K562 (cell line): ENCODE results near the gene CYBB. TPM values are rescaled to one million over a fixed set of nuclear protein-coding genes. Genes with fewer than 3 reads are reported as not detected.

ENCODE experiments used
- GATAD2B ChIP-seq: fragments of 450-650 bp; IDR thresholded peaks from 2 replicates; pipeline ENCODE4 v1.6.1; 2017; ENCODE audit warnings: mild to moderate bottlenecking, borderline replicate concordance
- KHSRP ChIP-seq: fragments of 450-650 bp; IDR thresholded peaks from 2 replicates; pipeline ENCODE4 v1.6.1; 2017
- NR1H2 ChIP-seq: sonication (generic); formaldehyde crosslinking; IDR thresholded peaks from 2 replicates; pipeline ENCODE4 v1.4.0; 2020; ENCODE audit warnings: mild to moderate bottlenecking, missing genetic modification reagents
- SIX5 ChIP-seq, 2 experiments: IDR thresholded peaks; 2 replicates each; pipeline ENCODE4 v1.6.1; 2011; ENCODE audit warnings: low read length in 2 of 2, borderline replicate concordance in 1 of 2, low read depth in 1 of 2, mild to moderate bottlenecking in 1 of 2, moderate library complexity in 1 of 2; ENCODE audit not compliant: insufficient read depth in 1 of 2
- polyA plus RNA-seq, 8 experiments: library from polyadenylated mRNA; depleted of rRNA in 4 of 8; stranded (reverse) in 5 of 8; unstranded in 3 of 8; fragments of >200 nt; fragmentation: Nextera tagmentation in 2 of 8; fragmentation: Illumina TruSeq in 1 of 8; extraction: Ambion mirVana in 2 of 8; extraction: Trizol in 1 of 8; gene quantifications; 2 replicates each; pipeline versions ENCODE4 v1.2.1 to v1.2.3, GENCODE V29; 2011 to 2014; ENCODE audit warnings: inconsistent platforms in 1 of 8, missing spikeins in 1 of 8
- total RNA-seq, 7 experiments: library from RNA; depleted of rRNA in 6 of 7; stranded (reverse); fragments of >200 nt in 6 of 7; fragmentation: Illumina TruSeq in 2 of 7; extraction: Trizol in 2 of 7; gene quantifications; 2 replicates each; pipeline versions ENCODE4 v1.2.1 to v1.2.3, GENCODE V29; 2011 to 2021; ENCODE audit warnings: low replicate concordance in 1 of 7
- TF ChIP-seq, protein P1 (sequence below): fragments of 450-650 bp; IDR thresholded peaks from 2 replicates; pipeline ENCODE4 v1.6.1; 2016; ENCODE audit warnings: mild to moderate bottlenecking, moderate library complexity

Gene CYBB
- total and polyA plus RNA-seq, 9 of the 15 experiments (the other 6 are each of a cell fraction or from before 2014, with no cell fraction given): 0.25 to 1.3 (median 0.74) TPM

DNA sequence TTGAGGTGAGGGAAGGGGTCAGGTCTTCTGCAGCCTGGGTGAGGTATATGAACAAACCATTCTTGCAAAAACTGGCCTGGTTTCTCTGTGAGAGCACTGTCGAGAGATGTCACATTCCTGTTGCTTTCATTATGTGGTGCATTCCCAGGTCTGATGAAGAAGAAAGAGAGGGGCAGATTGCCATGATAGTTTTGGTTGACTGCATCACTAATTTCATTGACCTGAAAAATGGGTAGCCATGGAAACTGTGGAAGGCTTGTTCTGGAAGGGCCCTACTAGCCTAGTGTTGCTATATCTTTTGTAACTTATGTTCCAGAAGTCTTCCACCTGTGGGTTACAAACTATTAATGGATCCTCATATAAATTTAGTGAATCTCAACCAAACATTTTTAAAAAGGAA lies 32.9 kb upstream of the CYBB start (continued):
- TF ChIP-seq, protein P1, sequence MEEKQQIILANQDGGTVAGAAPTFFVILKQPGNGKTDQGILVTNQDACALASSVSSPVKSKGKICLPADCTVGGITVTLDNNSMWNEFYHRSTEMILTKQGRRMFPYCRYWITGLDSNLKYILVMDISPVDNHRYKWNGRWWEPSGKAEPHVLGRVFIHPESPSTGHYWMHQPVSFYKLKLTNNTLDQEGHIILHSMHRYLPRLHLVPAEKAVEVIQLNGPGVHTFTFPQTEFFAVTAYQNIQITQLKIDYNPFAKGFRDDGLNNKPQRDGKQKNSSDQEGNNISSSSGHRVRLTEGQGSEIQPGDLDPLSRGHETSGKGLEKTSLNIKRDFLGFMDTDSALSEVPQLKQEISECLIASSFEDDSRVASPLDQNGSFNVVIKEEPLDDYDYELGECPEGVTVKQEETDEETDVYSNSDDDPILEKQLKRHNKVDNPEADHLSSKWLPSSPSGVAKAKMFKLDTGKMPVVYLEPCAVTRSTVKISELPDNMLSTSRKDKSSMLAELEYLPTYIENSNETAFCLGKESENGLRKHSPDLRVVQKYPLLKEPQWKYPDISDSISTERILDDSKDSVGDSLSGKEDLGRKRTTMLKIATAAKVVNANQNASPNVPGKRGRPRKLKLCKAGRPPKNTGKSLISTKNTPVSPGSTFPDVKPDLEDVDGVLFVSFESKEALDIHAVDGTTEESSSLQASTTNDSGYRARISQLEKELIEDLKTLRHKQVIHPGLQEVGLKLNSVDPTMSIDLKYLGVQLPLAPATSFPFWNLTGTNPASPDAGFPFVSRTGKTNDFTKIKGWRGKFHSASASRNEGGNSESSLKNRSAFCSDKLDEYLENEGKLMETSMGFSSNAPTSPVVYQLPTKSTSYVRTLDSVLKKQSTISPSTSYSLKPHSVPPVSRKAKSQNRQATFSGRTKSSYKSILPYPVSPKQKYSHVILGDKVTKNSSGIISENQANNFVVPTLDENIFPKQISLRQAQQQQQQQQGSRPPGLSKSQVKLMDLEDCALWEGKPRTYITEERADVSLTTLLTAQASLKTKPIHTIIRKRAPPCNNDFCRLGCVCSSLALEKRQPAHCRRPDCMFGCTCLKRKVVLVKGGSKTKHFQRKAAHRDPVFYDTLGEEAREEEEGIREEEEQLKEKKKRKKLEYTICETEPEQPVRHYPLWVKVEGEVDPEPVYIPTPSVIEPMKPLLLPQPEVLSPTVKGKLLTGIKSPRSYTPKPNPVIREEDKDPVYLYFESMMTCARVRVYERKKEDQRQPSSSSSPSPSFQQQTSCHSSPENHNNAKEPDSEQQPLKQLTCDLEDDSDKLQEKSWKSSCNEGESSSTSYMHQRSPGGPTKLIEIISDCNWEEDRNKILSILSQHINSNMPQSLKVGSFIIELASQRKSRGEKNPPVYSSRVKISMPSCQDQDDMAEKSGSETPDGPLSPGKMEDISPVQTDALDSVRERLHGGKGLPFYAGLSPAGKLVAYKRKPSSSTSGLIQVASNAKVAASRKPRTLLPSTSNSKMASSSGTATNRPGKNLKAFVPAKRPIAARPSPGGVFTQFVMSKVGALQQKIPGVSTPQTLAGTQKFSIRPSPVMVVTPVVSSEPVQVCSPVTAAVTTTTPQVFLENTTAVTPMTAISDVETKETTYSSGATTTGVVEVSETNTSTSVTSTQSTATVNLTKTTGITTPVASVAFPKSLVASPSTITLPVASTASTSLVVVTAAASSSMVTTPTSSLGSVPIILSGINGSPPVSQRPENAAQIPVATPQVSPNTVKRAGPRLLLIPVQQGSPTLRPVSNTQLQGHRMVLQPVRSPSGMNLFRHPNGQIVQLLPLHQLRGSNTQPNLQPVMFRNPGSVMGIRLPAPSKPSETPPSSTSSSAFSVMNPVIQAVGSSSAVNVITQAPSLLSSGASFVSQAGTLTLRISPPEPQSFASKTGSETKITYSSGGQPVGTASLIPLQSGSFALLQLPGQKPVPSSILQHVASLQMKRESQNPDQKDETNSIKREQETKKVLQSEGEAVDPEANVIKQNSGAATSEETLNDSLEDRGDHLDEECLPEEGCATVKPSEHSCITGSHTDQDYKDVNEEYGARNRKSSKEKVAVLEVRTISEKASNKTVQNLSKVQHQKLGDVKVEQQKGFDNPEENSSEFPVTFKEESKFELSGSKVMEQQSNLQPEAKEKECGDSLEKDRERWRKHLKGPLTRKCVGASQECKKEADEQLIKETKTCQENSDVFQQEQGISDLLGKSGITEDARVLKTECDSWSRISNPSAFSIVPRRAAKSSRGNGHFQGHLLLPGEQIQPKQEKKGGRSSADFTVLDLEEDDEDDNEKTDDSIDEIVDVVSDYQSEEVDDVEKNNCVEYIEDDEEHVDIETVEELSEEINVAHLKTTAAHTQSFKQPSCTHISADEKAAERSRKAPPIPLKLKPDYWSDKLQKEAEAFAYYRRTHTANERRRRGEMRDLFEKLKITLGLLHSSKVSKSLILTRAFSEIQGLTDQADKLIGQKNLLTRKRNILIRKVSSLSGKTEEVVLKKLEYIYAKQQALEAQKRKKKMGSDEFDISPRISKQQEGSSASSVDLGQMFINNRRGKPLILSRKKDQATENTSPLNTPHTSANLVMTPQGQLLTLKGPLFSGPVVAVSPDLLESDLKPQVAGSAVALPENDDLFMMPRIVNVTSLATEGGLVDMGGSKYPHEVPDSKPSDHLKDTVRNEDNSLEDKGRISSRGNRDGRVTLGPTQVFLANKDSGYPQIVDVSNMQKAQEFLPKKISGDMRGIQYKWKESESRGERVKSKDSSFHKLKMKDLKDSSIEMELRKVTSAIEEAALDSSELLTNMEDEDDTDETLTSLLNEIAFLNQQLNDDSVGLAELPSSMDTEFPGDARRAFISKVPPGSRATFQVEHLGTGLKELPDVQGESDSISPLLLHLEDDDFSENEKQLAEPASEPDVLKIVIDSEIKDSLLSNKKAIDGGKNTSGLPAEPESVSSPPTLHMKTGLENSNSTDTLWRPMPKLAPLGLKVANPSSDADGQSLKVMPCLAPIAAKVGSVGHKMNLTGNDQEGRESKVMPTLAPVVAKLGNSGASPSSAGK: no peak
- TF ChIP-seq NR1H2 (CRISPR knock-in tag) (no peak), KHSRP (no peak), GATAD2B (no peak), SIX5 (IDR thresholded peaks at IDR 0.05; ENCODE audit: borderline replicate concordance in 1 of 2, insufficient read depth in 1 of 2, low read depth in 1 of 2, low read length in 2 of 2) (no peak)
